Thyroid gland (tissue), 4 donors: ENCODE data around the gene SIAH1. TPM values are rescaled to one million over a fixed set of nuclear protein-coding genes. Genes with fewer than 3 reads are reported as not detected.
"Not testable (repeated sequence)": the region's sequence is repeated elsewhere in the genome, so short reads cannot be mapped to it uniquely, and the experiment has no call there.

Experiments
- DNase-seq, 2 donors: peaks; one replicate each; pipeline ENCODE4 v3.0.0-alpha.2; 2019
- H3K27ac ChIP-seq, 3 donors: fragments of 200-600 bp; sonication (generic); 1 replicate in 2 of 3; 2 replicates in 1 of 3; pipeline ENCODE4 v1.5.1; 2016 to 2019; ENCODE audit warnings: mild to moderate bottlenecking in 1 of 3, moderate library complexity in 1 of 3
- H3K27me3 ChIP-seq: fragments of 200-600 bp; sonication (generic); one replicate; pipeline ENCODE4 v1.5.1; 2019
- H3K36me3 ChIP-seq, 2 donors: fragments of 200-600 bp; sonication (generic); one replicate each; pipeline ENCODE4 v1.5.1; 2016 to 2019
- H3K4me1 ChIP-seq, 2 donors: fragments of 200-600 bp; sonication (generic); one replicate each; pipeline ENCODE4 v1.5.1; 2017 to 2019
- H3K4me3 ChIP-seq, 3 donors: fragments of 200-600 bp; sonication (generic); replicated peaks in 1 of 3; 1 replicate in 2 of 3; 2 replicates in 1 of 3; pipeline ENCODE4 v1.5.1; 2016; ENCODE audit warnings: mild to moderate bottlenecking in 1 of 3
- H3K9me3 ChIP-seq: fragments of 200-600 bp; sonication (generic); one replicate; pipeline ENCODE4 v1.5.1; 2017
- CTCF ChIP-seq, 6 experiments: fragments of 200-600 bp in 3 of 6; fragments of 450-650 bp in 3 of 6; sonication (generic) in 3 of 6; IDR thresholded peaks; one replicate each; pipeline ENCODE4 v1.5.1; 2016 to 2019; ENCODE audit warnings: antibody characterized with exemption in 6 of 6, mild to moderate bottlenecking in 2 of 6, inconsistent platforms in 1 of 6, moderate library complexity in 1 of 6
- POLR2A ChIP-seq, 2 donors: fragments of 450-650 bp; IDR thresholded peaks; one replicate each; pipeline ENCODE4 v1.6.1; 2017; ENCODE audit warnings: antibody characterized with exemption in 2 of 2, mild to moderate bottlenecking in 2 of 2, moderate library complexity in 1 of 2
- WGBS, 2 donors: methylation state at CpG; one replicate each; pipeline ENCODE4 v1.1.5; 2017; 5-methylcytosine and 5-hydroxymethylcytosine counted together
- intact Hi-C: fragments of 100-400 bp; cut with DNase I; formaldehyde crosslinking; loops from one replicate; pipeline ENCODE4 v1.15.1; 2023
- small RNA-seq: library from RNA; depleted of rRNA; stranded (forward); fragments of <200 nt; gene quantifications from one replicate; pipeline ENCODE3, GENCODE V24; 2016
- total RNA-seq, 4 donors: library from RNA; depleted of rRNA; stranded (reverse); fragments of >200 nt; gene quantifications; one replicate each; pipeline ENCODE4 v1.2.3, GENCODE V29; 2016

The SIAH1 gene
- total RNA-seq, 4 donors from 2014 or later: 23.9 to 45.8 (median 34.4) TPM

DNA sequence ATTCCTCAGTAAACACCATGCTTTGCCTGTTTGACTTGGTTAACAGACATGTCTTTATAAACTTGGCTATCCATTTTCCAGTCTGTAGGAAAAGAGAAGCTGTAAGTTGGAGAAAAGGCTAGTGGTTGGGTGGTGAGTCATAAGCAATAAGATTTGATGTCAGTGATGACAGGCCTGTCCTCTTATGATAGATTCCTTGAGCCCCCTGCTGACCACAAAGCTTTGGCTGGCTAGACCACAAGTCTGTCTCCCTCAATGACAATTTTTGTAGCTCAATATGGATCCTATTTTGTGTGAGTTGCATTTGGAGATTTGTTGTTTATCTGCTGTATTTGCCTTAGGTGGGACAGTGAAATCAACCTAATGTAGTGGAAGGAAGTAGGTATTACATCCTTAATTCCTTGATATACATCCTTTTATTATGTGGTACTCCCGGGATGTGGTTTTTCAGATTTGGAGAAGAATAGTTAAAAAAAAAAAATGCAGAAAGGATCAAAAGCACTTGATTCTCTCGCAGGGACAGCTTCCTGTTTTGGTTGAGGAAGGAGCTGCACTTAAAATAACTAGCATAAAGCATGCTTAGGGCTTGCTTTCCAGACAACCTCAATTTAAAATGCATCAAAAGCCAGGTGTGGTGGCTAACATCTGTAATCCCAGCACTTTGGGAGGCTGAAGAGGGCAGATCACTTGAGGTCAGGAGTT, 67.4 kb downstream of the SIAH1 start:
- no peak for DNase-seq
- TF ChIP-seq POLR2A (IDR thresholded peaks at IDR 0.05) (no peak), CTCF (IDR thresholded peaks at IDR 0.05) (no peak)
- intact Hi-C loops: no loop called here
- WGBS, 2 donors: 46 to 60% methylated on average over 2 of the region's 2 CpGs
- Histone ChIP-seq H3K4me1 (peaks cover 51 to 54% of the 10 kb centered on the region in 2 donors), H3K36me3 (no peaks in the 10 kb centered on the region), H3K27ac (peak overlapping the region in 2 of 3 donors; percentile 61 to 76), H3K27me3 (no peaks in the 10 kb centered on the region), H3K4me3 (no peak overlapping the region), H3K9me3 (no peaks in the 10 kb centered on the region)

DNA sequence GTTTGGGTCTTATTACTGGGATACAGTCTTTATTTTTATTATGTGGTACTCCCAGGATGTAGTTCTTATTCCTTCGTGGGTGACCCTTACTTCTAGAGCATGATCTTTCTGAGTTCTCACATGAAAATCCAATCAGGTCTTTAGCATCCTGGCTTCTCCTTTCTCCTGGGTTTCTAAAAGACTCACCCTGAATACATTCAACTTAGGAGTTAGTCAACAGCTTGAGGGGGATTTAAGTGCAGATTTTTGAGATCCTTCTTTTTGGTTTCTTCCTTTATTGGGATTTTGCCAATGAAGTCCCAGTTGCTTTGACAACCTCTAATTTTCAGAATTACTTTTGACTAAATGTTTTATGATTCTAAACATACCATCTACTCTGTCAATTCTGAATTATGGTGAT, 68.2 kb downstream of the SIAH1 start:
- WGBS, 2 donors: 86 to 96% methylated on average over 1 of the region's 1 CpG
- intact Hi-C loops: no loop called here
- Histone ChIP-seq H3K27me3 (no peaks in the 10 kb centered on the region), H3K36me3 (no peaks in the 10 kb centered on the region), H3K27ac (peak overlapping the region in 2 of 3 donors; percentile 35 to 76), H3K4me3 (no peak overlapping the region), H3K9me3 (no peaks in the 10 kb centered on the region), H3K4me1 (peaks cover 51 to 54% of the 10 kb centered on the region in 2 donors)
- TF ChIP-seq CTCF (IDR thresholded peaks at IDR 0.05): no peak
- DNase-seq: no peak

DNA sequence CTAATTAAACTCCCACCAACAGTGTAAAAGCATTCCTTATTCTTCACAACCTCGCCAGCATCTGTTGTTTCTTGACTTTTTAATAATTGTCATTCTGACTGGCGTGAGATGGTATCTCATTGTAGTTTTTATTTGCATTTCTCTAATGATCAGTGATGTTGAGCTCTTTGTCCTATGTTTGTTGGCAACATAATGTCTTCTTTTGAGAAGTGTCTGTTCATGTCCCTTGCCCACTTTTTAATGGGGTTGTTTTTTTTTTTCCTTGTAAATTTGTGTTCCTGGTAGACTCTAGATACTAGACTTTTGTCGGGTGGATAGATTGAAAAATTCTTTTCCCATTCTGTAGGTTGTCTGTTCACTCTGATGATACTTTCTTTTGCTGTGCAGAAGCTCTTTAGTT, 71.3 kb downstream of the SIAH1 start:
- H3K4me1 ChIP-seq: peaks cover 30 to 40% of the 10 kb centered on the region in 2 donors
- H3K4me3 ChIP-seq, H3K27me3 ChIP-seq, DNase-seq, H3K36me3 ChIP-seq, H3K9me3 ChIP-seq, H3K27ac ChIP-seq, intact Hi-C loops: not testable (repeated sequence)
- 99% methylated on average over 3 of the region's 3 CpGs for WGBS, 2 donors

GRCh38 chr16:48310908-48311641, 74.1 kb downstream of the SIAH1 start:
- Histone ChIP-seq H3K36me3 (peaks cover 3 to 8% of the 10 kb centered on the region in 2 donors), H3K9me3 (no peaks in the 10 kb centered on the region), H3K27ac (no peak overlapping the region), H3K4me3 (no peak overlapping the region), H3K4me1 (peaks cover 27 to 30% of the 10 kb centered on the region in 2 donors), H3K27me3 (no peaks in the 10 kb centered on the region)
- intact Hi-C loops: no loop called here
- TF ChIP-seq POLR2A (IDR thresholded peaks at IDR 0.05) (no peak), CTCF (IDR thresholded peaks at IDR 0.05) (no peak)
- DNase-seq: no peak
- 96 to 99% methylated on average over 4 of the region's 4 CpGs for WGBS, 2 donors

Small RNA genes within 50 kb of the gene (small RNA-seq; reads per million reads assigned to genes)
- gene RF00017: not detected

Other genes with a start within 250 kb of the SIAH1 start
- gene ABCC12, start 229.4 kb downstream of the SIAH1 start, total RNA-seq: under 1 TPM in 1 of 4 donors, not detected in 3; 0.13 TPM
- 100 to 1,000 TPM; 108 to 124 (median 116) TPM for gene LONP2, start 141.1 kb downstream of the SIAH1 start, total RNA-seq
- under 1 TPM in 1 of 4 donors, not detected in 3; 0.27 TPM for gene ABCC11, start 137.9 kb downstream of the SIAH1 start, total RNA-seq
- 10 to 100 TPM; 26.1 to 47.0 (median 36.3) TPM for gene N4BP1, start 224.8 kb upstream of the SIAH1 start, total RNA-seq